ENCODE data around the gene IPO13.

The IPO13 gene

DNA sequence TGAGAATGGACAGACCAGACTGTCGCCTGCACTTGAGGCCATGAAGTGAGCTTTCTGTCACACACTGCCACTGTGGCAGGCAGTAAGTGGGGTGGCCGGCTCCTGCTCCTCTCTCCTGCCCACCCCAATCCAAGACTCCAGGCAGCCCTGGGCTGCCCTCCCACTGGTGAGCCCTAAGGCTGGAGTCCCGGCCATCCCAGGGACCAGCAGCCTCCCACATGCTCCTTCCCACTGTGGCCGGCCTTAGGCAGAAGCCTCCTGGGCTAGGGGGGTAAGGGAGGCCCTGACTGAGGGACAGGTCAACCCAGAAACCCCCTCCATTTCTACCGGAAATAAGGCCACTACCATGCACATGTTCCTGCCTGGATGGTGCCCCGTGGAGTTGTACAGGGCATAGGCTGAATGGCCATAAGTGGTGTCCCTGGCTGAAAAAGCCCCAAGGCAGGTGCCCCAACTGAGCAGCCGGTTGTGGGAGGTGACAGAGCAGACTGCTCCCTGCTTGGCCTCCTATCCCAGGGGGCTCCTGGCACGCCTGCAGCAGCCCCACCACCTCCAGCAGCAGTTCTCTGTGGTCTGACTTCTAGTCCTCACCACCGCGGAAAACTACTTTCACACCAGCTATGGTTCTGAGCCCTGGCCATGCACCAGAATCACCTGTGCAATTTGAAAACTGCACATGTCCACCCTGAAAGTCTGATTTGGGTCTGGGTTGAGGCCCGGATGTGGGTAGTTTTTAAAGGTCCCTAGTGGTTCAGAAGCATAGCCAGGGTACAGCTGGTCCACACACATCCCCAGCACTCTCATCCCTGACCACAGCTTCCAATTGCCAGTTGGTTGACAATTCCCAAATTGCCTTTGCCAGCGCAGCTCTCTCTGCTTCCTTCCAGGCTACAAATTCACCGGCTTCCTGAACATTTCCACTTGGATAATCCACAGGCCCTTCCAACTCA lies 14.8 kb upstream of the IPO13 start:
- no peak for DNase-seq

DNA sequence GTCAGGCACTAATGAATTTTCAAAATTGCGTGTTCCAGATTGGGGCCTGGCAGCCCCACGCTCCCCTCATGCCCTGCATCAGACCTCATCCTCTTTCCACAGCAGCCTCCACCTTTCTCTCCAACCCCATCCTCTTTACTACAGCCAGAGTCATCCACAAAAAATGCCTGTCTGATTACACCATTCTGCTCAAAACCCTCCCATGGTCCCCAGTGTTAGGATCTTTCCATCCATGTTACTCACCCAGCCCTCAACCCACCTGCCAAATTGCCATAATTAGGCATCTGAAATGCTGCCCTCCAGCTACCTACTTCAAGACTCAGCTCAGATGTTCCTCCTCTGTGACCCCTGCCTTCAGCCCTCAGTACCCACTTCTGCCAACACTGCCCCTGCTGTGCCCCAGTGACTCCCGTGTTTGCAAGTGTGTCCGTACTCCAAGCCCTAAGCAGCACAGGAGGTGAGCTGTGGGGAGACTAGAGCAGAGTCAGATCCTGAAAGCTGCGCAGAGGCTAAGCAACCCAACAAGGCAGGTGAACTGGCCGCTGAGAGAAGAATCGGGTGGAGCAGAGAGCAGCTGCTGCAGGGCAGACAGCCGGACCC lies 13.9 kb upstream of the IPO13 start:
- DNase-seq: no peak

GRCh38 chr1:43933386-43934100 lies 13.2 kb upstream of the IPO13 start, which contains the start of gene ARTN:
Gene ARTN, plus strand, starts transcription at chr1:43933801. Its CDS starts 1,856 bp downstream, at chr1:43935657.
- DNase-seq: peak in 1 of 2 experiments; percentile 49

DNA sequence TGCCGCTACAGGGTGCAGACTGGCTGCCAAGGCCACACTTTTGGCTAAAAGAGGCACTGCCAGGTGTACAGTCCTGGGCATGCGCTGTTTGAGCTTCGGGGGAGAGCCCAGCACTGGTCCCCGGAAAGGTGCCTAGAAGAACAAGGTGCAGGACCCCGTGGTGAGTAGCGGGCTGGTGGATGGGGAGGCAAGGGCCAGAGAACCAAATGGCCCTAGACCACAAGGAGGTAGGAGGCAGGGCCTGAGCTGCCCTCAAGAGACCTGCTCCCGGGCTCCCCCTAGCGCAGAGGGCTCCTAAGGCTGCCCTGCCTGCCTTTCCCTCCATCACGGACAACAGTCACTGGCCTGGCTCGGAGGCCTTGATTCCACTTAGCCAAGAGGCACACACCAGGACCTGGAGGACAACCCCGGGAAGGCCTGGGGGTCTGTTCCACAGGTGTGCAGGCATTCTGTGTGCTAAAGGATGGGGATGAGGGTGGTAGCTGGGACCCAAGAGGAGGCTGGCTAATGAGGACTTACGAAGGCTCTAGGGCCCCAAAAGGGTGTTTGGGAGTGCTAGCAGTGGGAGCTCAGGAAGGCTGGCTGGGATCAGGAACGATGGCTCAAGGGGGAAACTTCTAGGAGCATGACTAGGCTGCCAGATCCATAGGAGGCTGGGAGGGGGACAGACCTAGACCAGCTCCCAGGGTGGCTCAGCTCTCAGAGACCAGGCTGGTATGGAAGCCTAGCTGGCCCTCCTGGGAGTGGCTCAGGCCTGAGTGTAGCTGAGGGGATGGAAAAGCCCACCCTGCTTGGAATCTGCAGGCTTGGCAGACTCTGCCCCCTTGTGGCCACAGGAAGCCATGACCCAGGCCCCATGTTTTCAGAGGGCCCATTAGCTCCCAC lies 12.4 kb upstream of the IPO13 start:
- DNase-seq: peak; percentile 62 to 79

DNA sequence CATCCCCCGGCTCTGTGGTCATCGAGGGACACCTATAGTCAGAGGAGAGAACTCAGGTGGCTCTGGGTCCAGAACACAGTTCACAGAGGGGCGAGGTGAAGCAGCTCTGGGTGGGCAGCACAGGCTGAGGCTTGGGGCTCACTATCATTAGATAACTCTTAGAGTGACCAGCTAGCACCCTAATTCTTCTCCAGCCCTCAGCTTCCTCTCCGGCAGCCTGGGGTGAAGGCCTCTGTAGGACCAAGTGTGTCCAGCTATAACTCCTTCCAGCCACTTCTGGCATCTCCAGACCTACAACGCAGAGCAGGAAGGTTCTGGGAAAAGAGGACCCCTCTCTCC lies 11.8 kb upstream of the IPO13 start:
- no peak for DNase-seq

- DNase-seq: no peak
Measured at GRCh38 chr1:43935711-43936427, 10.9 kb upstream of the IPO13 start.

DNA sequence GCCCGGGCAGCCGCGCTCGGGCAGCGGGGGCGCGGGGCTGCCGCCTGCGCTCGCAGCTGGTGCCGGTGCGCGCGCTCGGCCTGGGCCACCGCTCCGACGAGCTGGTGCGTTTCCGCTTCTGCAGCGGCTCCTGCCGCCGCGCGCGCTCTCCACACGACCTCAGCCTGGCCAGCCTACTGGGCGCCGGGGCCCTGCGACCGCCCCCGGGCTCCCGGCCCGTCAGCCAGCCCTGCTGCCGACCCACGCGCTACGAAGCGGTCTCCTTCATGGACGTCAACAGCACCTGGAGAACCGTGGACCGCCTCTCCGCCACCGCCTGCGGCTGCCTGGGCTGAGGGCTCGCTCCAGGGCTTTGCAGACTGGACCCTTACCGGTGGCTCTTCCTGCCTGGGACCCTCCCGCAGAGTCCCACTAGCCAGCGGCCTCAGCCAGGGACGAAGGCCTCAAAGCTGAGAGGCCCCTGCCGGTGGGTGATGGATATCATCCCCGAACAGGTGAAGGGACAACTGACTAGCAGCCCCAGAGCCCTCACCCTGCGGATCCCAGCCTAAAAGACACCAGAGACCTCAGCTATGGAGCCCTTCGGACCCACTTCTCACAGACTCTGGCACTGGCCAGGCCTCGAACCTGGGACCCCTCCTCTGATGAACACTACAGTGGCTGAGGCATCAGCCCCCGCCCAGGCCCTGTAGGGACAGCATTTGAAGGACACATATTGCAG lies 10.2 kb upstream of the IPO13 start:
- peak in 1 of 2 experiments; percentile 32 for DNase-seq

GRCh38 chr1:43937179-43937865 lies 9.4 kb upstream of the IPO13 start:
- DNase-seq: no peak

DNA sequence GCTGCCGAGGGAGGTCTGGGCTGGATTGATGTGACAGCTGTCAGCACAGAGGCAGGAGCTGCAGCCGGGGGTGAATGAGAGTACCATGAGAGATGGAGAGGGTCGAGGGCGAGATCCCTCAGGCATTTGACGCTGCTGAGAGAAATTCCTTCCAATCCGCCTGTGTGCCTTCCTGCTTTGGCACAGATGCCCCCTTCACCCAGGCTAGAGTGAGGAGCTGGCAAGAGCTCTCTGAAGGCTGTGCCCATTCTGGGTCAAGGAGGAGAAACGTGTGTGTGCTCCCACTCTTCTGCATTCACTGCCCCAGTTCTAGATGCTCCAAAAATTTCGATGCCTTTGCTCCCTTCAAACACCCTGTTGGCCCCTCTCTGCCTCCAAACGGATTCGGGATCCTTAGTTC lies 8.4 kb upstream of the IPO13 start:
- DNase-seq: no peak

DNA sequence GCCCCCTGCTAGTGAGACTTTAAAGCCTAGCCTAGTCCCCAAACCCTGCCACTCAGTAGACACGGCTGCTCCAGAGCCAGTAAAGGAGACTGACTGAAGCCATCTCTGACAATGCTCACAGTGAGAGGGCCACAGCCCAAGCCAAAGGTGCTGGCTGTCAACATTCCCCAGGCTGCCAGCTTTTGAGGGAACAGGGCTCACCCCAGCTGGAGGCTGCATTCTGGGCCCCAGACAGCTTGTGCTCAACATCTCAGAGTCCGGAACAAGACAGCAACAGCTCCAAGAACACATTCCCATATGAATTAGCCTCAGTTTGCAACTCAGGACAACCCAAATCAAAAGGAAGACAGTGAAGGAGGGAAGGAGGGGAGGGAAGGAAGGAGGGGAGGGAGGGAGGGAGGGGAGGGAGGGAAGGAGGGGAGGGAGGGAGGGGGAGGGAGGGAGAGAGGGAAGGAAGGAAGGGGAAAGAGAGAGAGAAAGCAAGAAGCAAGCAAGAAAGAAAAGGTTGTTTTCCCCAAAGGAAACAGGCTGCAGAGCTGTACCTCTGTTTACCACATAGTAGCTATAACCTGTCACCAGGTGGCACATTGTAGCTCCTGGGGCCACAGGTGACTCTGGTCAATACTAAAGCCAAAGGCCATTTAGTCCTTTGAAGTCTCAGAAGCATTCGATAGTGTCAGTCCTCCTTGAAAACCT lies 7.7 kb upstream of the IPO13 start:
- no peak for DNase-seq

DNA sequence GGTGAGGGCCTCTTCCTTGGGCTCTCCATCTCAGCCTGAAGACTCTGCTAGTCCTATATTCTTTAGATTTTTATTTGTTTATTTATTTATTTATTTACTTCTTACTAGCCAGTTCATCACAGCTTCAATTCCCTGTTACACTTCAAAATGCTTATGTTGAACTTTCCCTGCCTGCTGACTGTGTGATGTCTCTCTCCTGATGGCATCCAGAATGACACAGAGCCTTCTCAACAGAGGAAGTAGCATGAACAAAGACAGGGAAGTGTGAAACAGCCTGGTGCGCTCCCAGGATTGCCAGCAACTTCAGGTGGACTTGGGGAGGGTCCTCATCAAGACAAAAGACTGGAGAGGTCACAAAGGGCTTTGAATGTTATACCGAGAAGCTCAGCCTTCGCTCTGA lies 4.3 kb upstream of the IPO13 start:
- no peak for DNase-seq

DNA sequence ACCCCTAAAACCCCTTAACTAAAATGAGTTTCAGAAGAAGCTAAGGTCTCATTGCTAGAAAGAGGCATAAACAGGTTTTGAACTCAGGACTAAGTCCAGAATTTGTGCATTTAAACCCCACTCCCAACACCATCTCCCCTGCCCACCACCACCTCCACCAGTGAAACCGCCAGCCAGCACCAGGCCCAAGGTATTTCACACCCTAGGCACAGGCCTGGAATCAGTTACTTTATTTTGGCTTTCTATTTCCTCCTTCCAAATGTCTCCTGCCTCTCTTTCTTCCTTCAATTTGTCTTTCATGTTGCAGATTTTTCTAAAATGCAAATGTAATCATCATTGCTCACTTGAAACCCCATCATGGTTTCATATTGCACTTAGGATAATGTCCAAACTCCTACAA lies 1.9 kb upstream of the IPO13 start:
- DNase-seq: no peak

DNA sequence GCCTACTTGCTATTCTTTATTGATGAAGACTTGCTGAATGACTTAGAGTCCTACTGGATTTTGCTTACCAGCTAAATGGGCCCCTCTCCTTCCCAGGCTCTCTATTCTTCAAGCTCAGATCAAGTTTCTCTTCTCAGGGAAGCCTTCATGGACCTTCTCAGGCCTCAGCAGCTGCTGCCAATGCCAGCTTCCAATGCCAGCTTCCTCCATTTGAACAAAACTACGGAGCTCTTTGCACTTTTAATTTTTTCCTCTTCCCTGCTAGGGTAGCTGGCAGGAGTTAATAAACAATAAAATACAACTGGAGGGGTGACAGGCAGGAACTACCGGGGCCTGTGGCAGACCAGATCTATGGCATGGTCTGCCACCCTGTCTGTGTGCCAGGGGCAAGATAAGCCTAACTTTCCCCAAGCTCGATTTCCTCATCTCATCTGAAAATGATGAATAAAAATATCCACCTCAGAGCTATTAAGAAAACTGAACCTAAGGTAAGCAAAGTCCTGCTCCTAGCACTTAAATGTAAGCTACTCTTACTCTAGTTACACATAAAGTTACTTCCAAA lies 995 bp upstream of the IPO13 start:
- DNase-seq: no peak

DNA sequence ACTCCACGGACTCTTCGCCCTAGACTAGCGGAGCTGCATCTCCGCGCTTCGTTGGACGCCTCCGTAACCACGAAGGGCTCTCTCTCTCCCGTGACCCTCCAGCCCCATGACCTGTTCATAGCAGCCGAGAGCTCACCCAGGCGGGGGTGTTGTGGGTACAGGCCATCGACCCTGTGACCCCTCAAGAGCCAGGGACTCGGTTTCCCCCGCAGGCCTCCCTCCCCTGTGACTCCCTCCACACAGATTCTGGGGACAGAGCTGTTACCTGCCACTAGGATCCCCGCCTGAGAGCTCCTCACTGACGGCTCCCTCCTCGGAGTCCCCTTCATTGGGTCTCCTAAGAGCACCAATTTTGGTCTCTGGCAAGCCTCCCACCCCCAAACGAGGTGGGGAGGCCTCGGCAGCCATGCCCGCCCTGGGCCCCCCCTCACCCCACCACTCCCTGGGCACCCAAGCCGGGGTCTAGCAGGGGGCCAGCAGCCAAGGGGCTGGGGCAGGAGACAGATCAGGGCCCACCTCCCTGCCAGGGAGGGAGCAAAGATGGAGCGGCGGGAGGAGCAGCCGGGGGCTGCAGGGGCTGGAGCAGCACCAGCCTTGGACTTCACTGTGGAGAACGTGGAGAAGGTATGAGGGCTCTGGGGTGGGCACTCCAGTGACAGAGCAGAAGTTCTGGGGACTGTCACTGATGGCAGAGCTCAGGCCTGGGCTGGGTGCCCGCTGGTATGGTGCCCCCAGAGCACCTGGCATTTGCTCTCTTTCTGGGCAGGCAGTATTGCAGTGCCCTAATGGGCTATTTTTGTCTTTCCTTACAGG lies 517 bp downstream of the IPO13 start:
- no peak for DNase-seq

DNA sequence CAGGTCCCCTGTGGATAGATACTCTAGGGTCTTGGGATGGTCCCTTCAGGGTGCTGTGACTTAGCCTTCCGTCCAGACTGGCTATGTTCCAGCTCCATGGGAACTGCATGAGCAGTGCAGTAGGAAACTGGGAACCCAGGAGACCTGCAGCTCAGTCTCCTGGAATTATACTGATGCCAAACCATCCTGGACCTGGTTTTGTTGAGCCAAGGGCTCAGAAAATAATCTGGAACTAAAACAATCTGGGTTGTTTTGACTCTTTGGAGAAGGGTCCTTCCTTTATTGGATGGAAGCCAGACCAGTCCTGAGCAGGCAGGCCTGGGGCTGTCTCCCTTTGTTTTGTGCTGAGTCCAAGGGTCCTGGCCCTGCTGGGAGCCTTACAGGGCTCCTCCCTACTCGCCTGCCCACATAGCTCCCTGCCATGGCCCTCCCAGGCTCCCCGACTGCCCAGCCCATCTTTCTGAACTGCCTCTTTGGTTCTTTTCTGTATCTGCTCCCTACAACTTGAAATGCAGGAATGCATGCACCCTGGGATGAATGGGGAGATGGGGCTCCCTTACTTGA lies 1.2 kb downstream of the IPO13 start:
- DNase-seq: peak in 1 of 2 experiments; percentile 24

GRCh38 chr1:43949678-43950077 lies 2.9 kb downstream of the IPO13 start:
- DNase-seq: peak; percentile 7 to 70

GRCh38 chr1:43951021-43951985 lies 4.6 kb downstream of the IPO13 start:
- DNase-seq: peak in 1 of 2 experiments; percentile 29

All from NCI-H524 (cell line).